GM10266 (cell line): ENCODE measurements around the gene SETBP1.
A peak's percentile ranks its signal among the peaks of the same experiment; 100 is the strongest.

ENCODE experiments used
- DNase-seq: peaks from one replicate; pipeline ENCODE4 v3.0.0; 2012; ENCODE audit errors: extremely low spot score
- TF ChIP-seq, protein P1 (sequence below): IDR thresholded peaks from 2 replicates; pipeline ENCODE4 v1.5.1; 2012; ENCODE audit warnings: mild to moderate bottlenecking, low read depth; ENCODE audit not compliant: control insufficient read depth, insufficient read depth; ENCODE audit errors: missing control alignments

Gene SETBP1

DNA sequence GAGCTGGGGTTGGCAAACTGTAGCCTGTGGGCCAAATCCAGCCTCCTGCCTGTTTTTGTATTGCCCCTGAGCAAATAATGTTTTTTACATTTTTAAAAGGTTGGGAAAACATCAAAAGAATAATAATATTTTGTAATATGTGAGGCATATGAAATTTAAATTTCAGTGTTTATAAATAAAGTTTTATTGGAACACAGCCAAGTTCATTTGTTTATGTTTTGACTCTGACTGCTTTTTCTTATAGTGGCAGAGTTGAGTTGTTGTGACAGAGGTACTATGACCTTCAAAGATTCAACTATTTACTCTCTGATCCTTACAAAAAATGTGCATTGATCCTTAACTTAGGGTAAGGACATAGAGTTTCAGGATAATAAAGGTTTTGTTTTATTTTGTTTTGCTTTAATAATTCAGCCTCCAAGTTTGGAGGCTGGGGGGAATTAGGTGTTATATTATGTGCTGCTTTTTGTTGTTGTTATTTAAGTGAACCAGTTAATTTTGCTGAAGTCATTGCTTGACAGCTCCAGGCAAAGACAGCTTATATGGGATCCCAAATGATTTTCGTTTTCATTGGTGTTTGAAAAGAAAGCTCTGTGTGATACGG lies 24.5 kb downstream of the SETBP1 start:
- no peak for DNase-seq

DNA sequence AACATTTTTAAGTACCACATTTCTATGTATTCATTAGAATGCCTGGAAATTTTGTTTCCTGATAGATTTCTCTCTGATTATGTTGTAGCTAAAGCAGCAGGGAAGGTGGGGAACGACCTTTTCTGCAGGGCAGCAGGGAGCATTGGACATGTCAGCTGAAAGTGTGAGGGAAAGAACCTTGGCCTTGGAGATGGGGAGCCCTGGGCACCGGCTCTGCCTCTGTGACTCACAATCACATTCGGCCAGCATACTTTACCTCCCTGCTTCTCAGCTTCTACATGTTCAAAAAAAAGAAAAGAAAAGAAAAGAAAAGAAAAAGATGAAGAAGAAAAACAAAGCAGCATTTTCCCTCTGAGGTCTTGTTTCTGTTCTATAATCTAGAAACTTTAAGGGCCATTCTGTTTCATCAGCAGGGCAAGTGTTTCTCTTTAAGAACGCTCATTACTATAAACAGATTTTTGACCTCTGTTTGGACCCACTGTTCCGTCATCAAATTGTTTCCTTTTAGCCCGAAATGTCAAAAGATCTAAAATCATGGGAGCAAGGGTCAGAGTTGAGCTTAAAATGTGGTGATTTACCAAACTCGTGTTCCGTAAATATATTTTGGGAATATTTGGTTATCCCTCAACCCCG lies 27.9 kb downstream of the SETBP1 start:
- no peak for DNase-seq
- TF ChIP-seq, protein P1, sequence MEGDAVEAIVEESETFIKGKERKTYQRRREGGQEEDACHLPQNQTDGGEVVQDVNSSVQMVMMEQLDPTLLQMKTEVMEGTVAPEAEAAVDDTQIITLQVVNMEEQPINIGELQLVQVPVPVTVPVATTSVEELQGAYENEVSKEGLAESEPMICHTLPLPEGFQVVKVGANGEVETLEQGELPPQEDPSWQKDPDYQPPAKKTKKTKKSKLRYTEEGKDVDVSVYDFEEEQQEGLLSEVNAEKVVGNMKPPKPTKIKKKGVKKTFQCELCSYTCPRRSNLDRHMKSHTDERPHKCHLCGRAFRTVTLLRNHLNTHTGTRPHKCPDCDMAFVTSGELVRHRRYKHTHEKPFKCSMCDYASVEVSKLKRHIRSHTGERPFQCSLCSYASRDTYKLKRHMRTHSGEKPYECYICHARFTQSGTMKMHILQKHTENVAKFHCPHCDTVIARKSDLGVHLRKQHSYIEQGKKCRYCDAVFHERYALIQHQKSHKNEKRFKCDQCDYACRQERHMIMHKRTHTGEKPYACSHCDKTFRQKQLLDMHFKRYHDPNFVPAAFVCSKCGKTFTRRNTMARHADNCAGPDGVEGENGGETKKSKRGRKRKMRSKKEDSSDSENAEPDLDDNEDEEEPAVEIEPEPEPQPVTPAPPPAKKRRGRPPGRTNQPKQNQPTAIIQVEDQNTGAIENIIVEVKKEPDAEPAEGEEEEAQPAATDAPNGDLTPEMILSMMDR = no peak

More for the DNA sequence above, 24.5 kb downstream of the SETBP1 start:
- TF ChIP-seq, protein P1 = no peak

DNA sequence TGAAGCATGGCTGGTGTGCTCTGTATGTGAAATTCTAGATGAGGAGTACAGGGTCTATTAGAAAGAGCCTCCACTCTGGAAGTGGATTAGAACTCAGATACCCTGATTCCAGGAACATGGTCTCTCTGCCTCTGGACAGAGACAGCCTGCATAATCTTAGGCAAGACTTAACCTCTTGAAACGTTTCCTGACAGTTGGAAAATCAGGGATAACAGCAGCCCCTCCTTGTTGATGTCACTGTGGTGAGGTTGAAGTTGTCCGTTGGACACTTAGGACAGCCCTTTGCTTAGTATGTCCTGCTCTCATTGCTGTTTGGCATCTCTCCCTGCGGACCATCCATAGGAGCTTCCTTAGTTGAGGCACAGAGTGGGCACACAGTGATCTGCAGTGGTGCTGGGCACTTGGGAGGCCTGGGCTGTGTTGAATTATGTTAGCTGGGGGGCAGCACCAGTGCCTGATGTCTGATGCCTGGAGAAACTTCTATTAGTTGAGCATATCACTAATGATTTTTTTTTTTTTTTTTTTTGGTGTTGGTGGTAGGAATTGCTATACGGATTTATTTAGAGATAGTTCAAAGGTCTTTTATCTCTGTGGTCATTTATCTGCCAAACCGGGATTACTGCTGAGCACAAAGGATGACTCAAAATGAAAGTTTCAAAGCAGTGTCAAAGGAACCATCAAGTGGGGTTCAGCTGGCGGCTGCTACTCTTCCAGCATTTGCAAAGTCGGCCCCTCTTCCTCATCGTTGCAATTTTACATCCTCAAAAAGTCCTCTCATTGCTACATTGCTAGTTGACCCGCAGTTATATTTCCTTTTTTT lies 28.8 kb downstream of the SETBP1 start:
- DNase-seq = peak; percentile 67
- TF ChIP-seq, protein P1 = no peak

DNA sequence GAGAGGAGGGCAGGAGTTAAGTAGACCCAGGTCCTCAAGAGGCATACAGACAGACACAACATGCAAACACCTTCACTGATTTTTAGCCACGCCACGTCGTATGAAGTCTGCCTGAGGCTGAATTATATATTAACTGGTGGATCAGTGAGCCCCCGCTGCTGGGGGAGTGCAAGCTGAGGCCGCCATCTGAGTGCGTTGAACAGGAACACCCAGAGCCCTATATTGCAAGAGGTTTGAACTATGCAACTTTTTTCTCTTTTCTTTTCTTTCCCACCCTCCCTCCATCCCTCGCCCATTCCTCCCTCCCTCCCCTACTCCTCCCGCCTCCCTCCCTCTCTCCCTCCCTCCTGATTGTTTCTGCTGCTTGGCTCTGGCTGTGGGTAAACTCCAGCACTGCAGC lies 30.2 kb downstream of the SETBP1 start:
- TF ChIP-seq, protein P1 = no peak
- no peak for DNase-seq

DNA sequence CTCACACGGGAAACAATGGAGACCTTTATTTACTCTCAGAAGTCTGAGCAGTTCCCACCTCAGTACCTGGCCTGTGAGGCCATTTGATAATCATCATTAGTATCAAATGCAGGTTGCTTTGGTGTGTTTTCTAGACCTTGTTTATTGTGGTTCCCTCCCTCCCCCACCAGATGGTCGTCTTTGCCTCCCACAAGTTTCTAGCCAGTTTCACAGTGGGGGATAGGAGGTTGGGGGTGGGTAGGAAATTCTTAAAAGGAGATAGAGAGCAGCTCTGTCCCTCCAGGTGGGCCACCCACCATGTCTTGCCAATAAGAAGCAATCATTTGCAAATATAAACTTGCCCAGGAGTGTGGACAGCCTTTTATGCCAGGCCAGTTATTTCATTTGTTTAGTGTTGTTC lies 31.3 kb downstream of the SETBP1 start:
- DNase-seq = no peak
- TF ChIP-seq, protein P1 = no peak

DNA sequence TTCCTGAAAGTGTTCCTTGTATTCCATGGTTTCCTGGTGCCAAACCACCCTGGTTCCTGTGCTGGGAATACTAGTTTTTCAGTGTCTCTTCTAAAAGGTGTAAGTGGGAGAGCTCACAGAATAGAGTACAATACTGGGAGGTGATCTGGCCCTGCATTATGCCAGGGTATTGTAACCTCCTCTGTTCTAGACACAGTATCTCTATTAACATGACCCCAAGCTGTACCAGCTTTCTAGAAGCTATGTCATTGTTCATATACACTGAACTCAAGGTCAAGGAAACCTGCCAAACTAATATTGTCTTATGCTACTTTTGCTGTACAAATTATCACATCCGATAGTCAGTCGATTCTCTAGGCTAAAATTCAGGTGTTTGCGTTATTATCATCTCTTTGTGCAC lies 32.7 kb downstream of the SETBP1 start:
- TF ChIP-seq, protein P1 = no peak
- DNase-seq = no peak

DNA sequence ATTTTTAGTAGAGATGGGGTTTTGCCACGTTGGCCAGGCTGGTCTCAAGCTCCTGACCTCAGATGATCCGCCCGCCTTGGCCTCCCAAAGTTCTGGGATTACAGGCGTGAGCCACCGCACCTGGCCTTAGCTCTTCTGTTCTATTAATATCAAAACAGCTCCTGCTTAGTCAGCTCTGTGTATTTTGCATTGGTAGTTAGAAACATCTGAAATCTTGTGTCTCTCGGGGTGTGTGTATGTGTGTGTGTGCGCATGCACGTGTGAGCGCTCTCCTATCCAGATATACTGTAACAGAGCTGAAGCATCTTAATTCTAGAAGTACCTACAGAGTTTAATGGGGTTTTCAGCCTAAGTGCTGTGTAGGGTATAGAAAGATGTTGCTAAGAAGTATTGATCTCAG lies 33.7 kb downstream of the SETBP1 start:
- no peak for DNase-seq
- TF ChIP-seq, protein P1 = no peak
